HG02678 (cell line): ENCODE data around the gene FBXO15.

Experiments used
- ATAC-seq: cut with Tn5 transposase; IDR thresholded peaks from one replicate; pipeline ENCODE4 v1.9.1; 2021; ENCODE audit warnings: mild to moderate bottlenecking, moderate library complexity; ENCODE audit not compliant: unreplicated experiment

FBXO15 gene

DNA sequence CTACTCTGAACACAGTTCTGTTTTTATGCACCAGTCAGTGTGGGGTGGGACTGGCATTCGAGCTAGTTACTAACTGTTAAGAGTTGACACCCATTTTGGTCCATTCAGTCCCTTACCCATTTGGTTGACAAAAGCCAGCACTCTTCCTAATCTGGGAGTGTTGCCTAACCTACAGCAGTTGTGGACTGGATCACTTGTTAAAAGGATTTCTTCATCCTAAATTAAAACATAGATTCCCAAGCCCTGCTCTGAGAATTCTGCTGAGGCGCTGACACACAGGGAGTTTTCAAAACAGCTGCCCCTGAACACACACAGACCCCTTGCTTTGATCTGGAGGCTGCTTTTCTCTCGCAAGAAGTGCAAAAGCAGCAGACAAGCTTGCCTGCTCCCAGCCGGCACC lies 7.1 kb upstream of the FBXO15 start:
- ATAC-seq: no peak

DNA sequence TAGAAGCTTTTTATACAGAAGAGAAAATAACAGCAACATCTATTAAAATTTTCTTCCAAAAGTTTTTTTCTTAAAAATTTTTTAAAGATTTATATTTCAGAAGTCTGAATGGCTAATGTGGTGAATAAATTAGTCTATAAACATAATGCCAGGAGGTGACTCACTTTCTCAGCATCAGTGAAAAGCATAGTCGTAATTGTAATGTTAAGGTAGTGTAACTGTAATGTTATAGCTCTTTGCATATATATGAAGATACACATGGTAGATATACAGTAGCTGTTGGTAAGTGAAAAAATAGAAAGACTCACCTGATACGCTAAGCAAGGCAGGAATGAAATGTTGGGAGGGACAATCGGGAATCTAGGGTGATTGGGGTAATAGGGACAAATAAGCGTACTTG lies 6.2 kb upstream of the FBXO15 start:
- ATAC-seq: no peak

DNA sequence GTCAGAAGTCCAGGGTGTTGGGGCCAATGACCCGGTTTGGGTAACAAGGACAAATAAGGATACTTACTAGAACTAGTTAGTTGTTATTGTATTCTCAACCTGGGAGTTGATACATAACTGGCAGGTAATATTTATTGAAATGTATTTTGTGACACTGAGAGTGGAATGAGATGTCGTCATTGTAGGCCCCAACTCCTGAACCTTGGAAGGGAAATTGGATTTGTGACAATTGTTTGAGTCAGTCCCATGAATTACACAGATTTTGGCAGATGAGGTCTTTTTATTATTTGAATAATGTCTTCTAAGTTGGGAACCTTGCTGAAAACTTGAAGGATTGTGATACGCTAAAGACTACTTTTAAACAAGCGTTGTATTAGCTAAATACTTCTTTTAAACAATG lies 5.7 kb upstream of the FBXO15 start:
- no peak for ATAC-seq

DNA sequence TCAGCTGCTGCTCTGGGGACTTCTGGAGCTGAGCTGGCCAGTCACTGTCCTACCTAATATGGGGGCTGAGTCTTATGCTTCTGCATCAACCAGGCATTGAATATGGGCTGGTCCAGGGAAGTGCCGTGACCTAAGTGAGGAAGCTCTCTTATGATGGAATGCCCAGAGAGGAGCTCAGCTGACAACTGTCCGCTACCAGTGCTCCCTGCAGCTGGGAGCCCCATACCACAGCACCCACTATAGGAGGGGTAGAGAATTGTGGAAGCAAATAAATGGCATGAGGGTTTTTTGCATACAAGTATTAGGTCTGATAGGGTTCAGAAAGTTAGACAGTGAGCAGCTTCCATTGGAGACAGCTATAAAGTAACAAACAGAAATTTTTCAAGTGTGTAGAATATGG lies 5.2 kb upstream of the FBXO15 start:
- ATAC-seq: no peak

DNA sequence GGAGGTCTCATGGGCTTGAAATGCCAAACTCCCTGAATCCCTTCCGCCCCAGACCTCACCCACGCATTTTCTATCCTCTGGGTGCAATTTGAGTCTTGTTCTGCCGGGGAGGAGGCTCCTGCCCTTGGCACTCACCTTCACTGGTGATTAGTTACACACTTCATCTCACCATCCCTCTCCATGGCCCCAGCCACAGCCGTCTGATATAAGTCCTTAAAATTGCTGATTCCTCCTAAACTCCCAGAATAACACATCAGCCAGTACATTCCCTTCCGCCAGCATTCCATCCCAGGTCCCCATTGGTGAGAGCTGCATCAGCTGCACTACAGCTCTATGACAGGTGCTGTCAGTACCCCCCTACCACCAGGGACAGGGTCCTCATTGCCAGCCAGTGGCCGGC lies 4.6 kb upstream of the FBXO15 start:
- ATAC-seq: no peak

DNA sequence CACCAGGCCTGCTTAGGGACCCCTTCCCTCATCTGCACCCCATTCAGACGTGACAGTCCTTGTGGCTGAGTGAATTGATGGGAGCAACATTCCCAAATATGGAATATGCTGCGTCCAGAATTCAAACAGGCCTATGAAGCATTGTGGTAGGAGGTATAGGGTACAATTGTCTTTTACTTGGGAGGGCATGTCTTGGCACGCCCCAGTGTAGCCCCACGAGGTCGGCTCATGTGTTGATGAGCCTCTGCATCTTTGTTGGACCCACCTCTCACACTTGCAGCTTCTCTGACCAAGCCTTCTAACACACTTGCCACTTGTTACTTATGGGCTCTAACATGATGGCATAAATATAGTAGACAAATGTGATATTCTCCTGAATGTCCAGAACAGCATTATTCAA lies 2.2 kb upstream of the FBXO15 start:
- no peak for ATAC-seq

DNA sequence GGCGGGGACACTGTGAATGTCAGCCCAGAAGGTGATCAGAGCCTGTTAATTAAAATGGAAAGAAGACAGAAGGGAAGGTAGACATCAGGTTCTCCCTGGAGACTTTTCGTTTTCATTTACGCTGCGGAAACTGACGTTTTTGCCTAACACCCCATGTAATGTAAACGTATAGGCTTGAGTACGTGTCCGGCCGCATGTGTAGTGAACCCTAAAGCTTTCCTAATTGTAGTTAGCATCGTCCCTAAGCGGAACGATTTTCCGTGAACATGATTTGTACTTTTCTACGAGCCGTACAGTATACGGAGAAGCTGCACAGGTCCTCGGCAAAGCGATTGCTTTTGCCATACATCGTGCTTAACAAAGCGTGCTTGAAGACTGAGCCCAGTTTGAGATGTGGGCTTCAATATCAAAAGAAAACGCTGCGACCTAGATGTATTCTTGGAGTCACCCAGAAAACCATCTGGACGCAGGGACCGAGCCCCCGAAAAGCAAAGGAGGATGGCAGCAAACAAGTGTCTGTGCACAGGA lies 973 bp upstream of the FBXO15 start:
- ATAC-seq: peak; percentile 10

DNA sequence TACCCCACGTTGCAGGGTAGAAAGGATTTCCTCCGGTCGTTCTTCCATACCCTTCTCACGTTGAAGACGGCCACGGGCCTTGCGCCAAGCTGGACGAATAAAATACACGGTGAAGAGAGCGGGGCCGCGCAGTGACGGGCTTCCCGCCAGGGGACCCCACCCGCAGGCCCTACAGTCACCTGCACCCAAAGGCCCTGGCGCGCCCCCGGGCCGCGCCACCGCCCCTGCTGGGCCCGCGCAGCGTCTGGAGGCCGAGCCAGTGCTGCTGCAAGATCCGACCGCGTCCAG lies 199 bp downstream of the FBXO15 start:
- ATAC-seq: no peak

DNA sequence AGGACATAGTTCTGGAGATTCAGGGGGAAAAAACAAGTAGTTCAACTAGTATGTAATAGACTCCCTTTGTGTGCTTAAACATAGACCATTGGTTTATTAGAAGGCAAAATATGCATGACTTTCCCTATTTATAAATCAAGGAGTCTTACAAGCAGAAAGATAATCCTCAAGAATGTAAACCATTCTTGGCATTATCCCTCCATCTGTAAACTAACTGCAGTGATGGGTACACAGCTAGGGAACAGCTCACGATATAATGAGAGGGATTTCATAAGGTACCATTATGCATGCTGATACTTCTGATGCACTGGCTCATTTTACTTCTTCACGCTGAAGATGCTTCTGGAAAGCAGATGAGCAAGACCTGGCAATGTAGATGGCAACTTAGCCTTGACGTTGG lies 878 bp downstream of the FBXO15 start:
- no peak for ATAC-seq

DNA sequence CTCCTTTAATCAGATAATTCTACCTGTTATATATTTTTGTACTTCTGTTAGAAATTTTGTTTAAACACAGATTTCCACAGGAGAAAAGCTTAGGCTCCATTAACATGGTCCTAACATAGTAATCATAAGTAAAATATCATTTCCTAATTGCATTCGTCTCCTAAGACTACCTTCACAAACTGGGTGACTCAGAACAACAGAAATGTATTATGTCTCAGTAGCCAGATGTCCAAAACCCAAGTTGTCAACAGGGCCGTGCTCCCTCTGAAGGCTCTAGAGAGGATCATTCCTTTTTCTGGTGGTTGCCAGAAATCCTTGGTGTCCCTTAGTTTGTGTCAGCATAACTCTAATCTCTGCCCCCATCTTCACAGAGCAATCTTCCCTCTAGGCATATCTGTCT lies 5.4 kb downstream of the FBXO15 start:
- no peak for ATAC-seq

DNA sequence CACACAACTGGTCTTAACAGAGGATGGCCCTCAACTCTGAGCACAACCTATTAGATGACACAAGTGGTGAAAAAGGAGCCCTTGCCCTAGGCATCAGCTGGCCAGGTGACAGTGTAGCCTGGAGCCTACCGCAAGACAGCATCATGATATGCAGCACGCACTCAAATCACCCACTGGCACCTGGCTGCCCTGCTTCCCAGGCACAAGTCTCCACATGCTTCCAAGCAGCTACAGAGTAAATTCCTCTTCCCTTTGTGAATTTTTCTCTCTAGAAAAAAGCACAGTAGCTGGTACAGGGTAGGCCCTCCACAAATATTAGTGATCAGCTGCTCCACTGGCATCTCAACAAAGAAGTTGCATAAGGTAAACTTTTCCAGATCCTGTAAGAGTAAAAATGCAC lies 6.0 kb downstream of the FBXO15 start:
- ATAC-seq: no peak

DNA sequence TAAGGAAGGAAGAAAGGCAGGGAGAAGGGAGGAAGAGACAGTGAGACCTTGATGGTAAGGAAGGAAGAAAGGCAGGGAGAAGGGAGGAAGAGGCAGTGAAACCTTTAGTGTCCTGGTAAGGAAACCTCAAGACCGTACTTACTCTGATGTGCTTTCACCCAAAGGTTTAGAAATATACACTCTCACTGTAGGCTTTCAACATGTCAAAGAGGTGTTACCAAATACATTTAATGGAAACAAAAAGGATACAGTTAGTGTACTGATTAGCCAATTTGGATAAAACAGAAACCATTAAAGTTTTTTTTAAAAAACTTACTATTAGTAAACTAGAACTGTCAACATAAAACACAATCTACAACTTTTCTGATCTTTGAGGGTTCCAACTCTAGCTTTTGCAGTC lies 7.1 kb downstream of the FBXO15 start:
- ATAC-seq: no peak

DNA sequence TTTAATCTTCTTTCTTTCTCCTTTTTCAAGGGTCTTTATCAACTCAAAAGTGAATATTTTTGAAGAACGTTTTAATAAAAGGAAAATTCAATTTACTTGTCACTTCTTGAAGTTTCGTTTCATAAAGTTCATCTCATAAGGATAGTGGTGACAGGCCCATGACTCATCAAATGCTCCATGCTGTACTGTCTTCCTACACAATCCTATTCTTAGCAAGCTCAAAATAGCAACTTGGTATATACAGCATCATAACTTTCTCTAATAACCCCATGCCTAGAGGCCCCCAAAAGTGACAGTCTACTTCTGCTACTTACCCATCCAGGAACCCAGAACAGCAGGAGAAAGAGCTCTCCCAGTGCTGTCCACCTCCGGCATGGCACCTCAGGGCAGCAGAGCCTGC lies 7.7 kb downstream of the FBXO15 start:
- no peak for ATAC-seq

DNA sequence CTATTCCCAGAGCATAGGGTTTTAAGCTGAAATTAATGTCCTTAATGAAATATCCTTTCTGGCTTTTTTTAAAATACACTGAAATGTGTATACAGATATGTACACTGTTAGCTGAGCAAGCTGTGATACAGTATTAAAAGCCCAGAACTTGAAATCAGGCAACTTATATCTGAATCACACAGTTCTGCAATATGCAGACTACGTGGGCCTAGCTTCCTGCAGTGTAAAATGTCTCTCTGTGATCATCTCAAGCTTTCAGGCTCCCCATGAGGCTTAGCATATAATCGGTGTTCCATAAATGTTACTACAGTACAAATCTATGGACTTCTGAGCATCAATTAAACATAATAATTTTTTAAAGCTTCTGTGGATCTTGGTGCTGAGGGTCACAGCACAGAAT lies 8.2 kb downstream of the FBXO15 start:
- no peak for ATAC-seq

DNA sequence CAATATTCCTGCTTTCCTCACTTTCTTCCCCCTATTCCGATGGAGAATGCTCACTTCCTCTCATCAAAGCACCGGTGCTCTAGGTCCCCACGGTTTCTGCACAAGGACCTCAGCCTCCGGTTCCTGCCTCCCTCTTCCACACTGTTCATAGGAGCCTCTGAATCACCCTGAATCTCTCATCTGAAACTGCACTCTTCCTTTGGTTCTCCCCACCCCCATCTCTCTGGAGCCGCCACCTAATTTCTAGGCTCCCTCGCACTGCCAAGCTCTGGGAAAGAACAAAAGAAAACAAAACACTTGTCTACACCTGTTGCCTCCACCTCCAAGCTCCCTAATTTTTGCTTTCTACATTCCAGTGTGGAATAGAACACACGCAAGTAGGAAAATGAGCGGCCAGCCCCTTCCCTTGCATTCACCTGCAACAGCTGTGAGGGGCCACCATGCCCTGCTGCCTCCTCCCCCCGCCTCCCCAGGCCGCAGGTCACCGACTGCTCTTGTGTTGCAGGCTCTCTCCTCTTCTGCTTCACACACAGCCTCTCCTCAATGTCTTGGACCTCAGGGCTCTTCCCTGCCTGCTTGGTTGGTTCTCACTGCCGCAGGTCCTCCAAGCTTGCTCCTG lies 9.6 kb downstream of the FBXO15 start:
- ATAC-seq: no peak

DNA sequence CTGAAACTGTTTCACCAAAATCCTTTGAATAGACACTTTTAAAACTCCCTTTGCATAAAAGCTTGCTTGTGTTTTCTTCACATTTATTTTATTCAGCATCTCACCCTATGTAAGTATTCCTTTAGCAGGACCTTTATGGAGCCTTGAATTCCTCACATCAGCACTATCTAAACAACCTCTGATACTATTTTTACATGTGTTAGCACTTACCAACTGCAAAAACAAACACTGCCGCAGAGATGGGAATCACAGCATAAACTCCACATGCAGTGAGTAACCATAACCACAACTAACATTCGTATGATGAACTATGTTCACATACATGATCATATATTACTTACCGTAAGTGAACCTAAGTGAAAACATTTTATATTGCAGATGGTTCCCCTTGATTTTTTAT lies 15.4 kb downstream of the FBXO15 start:
- ATAC-seq: no peak

DNA sequence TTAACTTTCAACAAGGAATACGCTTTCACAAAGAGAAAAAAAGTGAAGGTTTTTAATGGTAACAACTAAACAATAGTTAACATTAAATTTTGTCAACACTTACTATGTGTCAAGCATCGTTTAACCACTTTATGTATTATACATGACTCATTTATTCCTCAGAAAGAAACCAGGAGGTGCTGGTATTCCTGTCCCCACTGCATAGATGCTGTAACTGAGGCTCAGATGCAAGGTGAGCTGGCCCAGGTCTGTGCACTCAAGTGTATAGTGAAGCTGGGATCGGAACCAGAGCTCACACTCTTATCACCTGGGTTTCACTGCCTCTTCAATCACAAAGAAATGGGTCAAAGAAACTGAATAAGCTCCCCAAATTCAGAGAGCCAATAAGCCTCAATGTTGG lies 16.5 kb downstream of the FBXO15 start:
- no peak for ATAC-seq

DNA sequence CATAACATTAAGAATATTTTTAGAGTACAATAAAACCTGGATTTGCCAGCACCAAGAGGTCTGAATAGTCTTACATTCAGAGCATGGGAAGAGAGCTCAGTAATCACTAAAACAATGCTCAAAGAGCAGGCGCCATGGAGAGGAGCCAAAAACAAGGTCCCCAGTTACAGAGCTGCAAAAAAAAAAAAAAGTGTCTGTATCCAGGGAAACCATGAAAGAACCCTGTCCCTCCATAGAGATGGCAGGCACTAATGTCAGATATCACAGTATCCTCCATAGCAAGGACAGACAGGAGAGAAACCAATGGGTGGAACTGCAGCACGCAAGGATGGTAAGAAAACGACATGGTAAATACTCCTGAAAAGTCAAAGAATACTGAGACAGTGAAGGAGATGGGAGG lies 19.5 kb downstream of the FBXO15 start:
- ATAC-seq: no peak

DNA sequence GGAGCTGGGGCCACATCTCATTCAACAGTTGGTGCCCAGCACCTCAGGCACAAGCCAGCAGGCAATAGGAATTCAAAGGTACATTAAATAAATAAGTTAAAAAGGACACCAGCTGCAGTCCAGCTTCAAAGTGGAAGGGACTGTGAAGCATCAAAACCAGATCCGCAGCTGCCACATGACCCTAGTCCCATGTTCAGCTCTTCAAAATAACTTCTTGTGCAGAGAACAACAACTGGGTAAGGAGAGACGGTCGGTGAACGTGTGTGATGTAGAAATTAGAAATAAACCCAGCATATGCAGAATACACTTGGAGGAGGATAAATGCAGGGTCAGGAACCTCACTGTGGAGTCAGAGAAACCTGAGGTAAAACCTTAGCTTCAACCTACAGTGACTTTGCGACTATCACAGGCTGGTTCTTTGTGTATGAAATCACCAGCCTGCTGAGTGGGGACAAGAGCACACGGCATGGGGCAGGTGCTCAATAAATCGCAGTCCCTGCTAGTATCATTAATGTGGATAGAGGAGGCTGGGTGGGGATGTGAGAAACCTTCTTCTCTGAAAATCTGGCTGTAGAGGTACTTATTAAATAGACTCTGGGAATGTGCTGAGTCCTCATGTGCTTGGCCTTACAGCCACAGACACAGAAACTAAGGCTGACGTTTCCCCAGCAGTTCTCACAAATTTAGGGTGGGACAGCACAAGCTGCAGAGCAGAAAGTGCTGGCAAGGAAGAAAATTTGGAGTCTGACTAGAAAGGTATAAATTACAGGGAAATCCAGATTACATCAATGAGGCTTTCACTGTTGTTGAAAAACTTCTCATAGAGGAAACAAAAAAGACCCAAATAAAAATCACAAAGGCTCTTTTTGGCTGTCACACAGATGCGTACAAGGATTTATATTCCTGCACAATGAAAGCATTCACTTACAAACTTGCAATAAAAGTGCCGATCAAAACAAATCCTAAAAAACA lies 20.7 kb downstream of the FBXO15 start:
- no peak for ATAC-seq

DNA sequence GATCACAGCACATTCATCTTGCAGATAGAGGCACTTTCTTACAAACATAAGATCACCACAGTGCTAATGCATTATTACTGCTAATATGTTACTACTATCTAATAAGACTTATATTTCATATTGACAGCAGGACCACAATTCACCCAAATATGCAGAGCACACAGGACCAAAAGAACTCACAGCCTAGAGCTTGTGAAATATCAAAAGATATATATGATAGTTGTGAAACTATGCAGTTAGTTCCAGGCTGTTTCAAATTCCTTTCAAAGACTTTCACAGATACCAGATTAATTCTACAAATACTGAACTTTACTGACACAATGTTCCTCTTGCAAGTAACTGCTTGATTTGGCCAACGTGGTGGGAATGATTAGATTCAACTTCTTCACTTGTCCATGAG lies 23.0 kb downstream of the FBXO15 start:
- no peak for ATAC-seq

DNA sequence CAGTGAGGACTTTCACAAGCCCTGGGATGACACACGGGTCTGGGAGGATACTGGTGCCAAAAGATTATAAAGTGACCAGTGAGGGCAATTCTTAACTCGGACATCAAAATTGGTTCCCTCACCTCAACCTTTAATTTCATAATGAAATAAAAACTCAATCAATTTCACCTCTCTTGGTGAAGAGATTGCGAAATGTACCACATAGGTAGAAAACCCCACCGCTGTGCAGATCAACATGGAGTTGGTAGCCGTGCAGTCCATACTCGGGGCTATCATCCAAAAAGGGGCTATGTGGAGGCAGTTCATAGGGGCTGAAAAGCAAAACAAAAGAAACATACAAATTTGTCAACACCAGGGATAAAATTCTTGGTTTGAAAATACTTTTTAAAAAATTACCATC lies 24.4 kb downstream of the FBXO15 start:
- no peak for ATAC-seq
